Panc1 (cell line): ENCODE results near the gene SGMS1. TPM values are rescaled to one million over a fixed set of nuclear protein-coding genes. Genes with fewer than 3 reads are reported as not detected.

Experiments used
- ATAC-seq: fragments of 200-7000 bp; cut with Tn5 transposase; 2 replicates; pipeline ENCODE4 v1.9.1; 2020; ENCODE audit warnings: mild to moderate bottlenecking, moderate library complexity
- BruUV-seq: library from RNA; stranded (reverse); fragments of 400-500 nt; replicated peaks from 2 replicates; lab custom pipeline; 2021; lab: Mats Ljungman, UMichigan
- CTCF ChIA-PET: fragments of 300-600 bp; sonication (Branson Sonifier 250); formaldehyde crosslinking; loops from one replicate; lab custom pipeline; 2022; ENCODE audit warnings: antibody characterized with exemption; lab: Charles Lee
- POLR2A ChIA-PET: fragments of 300-600 bp; sonication (Branson Sonifier 250); formaldehyde crosslinking; loops from one replicate; lab custom pipeline; 2022; ENCODE audit warnings: antibody characterized with exemption; lab: Charles Lee
- DNase-seq: peaks from one replicate; pipeline ENCODE4 v3.0.0-alpha.2; 2010; ENCODE audit warnings: low read depth, low spot score
- H3K27ac ChIP-seq: 2 replicates; pipeline ENCODE4 v1.5.1; 2011; ENCODE audit warnings: mild to moderate bottlenecking, low read length, inconsistent platforms
- H3K27me3 ChIP-seq: fragments of 200-500 bp; sonication (Bioruptor generic); 2 replicates; pipeline ENCODE4 v1.6.0; 2014; ENCODE audit warnings: low read length, inconsistent platforms; ENCODE audit not compliant: control insufficient read depth, insufficient read depth
- H3K36me3 ChIP-seq: fragments of 200-500 bp; sonication (Bioruptor generic); 2 replicates; pipeline ENCODE4 v1.5.1; 2014; ENCODE audit warnings: inconsistent platforms, mild to moderate bottlenecking, low read length, moderate library complexity; ENCODE audit not compliant: control insufficient read depth, insufficient read depth
- H3K4me1 ChIP-seq: 2 replicates; pipeline ENCODE4 v1.5.1; 2011; ENCODE audit warnings: inconsistent platforms, mild to moderate bottlenecking, low read length, moderate library complexity; ENCODE audit not compliant: control insufficient read depth, insufficient read depth
- H3K4me3 ChIP-seq, 2 experiments: 2 replicates each; pipeline ENCODE4 v1.5.1; 2011 to 2012; ENCODE audit warnings: low read depth in 2 of 2, low read length in 2 of 2, mild to moderate bottlenecking in 2 of 2, inconsistent platforms in 1 of 2, moderate library complexity in 1 of 2
- H3K9me3 ChIP-seq: fragments of 200-500 bp; sonication (Bioruptor generic); 2 replicates; pipeline ENCODE4 v1.5.1; 2014; ENCODE audit warnings: low read depth, mild to moderate bottlenecking, inconsistent platforms, low read length, moderate library complexity; ENCODE audit not compliant: control insufficient read depth, insufficient read depth
- POLR2AphosphoS5 ChIP-seq: IDR thresholded peaks from 2 replicates; pipeline ENCODE4 v1.6.1; 2012; ENCODE audit warnings: mild to moderate bottlenecking, low read depth, low read length, moderate library complexity
- SIN3A ChIP-seq: IDR thresholded peaks from 2 replicates; pipeline ENCODE4 v1.6.1; 2012; ENCODE audit warnings: low read depth, mild to moderate bottlenecking, low read length, moderate library complexity, borderline replicate concordance; ENCODE audit not compliant: insufficient read depth
- TCF7L2 ChIP-seq: IDR thresholded peaks from 2 replicates; pipeline ENCODE4 v1.6.1; 2011; ENCODE audit warnings: mild to moderate bottlenecking, low read depth, low read length, inconsistent platforms
- in situ Hi-C: cut with HindIII; loops from 2 replicates; pipeline ENCODE4 v1.10.0; 2016; ENCODE audit warnings: low sequenced_read_pairs, low pct_unique_long_range_greater_than_20kb
- intact Hi-C: fragments of 100-400 bp; cut with micrococcal nuclease; formaldehyde crosslinking; loops from one replicate; pipeline ENCODE4 v1.10.0; 2022; ENCODE audit not compliant: unreplicated experiment
- total RNA-seq: library from RNA; stranded (reverse); gene quantifications from one replicate; pipeline ENCODE4 v1.2.1, GENCODE V29; 2021; ENCODE audit not compliant: unreplicated experiment
- TF ChIP-seq, protein P1 (sequence below): fragments of 450-650 bp; IDR thresholded peaks from 2 replicates; pipeline ENCODE4 v1.5.1; 2017; ENCODE audit warnings: mild to moderate bottlenecking
- TF ChIP-seq, protein P2 (sequence below), 2 experiments: IDR thresholded peaks; 2 replicates each; pipeline ENCODE4 v1.6.1; 2011 to 2012; ENCODE audit warnings: low read depth in 2 of 2, control low read depth in 1 of 2, low read length in 1 of 2, mild to moderate bottlenecking in 1 of 2, moderate library complexity in 1 of 2; ENCODE audit not compliant: insufficient read depth in 1 of 2

Gene SGMS1
- total RNA-seq, 1 experiment from 2014 or later = 22.0 TPM

DNA sequence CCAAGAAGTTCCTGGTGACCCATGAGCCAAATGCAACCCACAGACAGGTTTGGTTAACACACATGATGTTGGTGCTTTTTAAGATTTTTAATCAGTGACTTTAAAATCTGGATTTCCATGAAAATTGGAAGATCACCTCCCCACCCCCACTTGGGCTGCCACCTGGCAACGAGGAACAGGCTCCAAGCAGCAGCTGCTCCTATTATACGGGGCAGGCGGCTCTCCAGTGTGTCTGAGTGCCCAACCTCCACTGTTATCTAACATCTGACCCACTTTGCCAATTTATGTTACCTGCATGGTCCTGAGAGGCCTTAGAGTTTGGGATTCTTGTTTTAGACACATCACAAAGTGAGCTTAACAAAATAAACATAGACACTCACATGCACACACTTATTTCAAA is 56.4 kb downstream of the SGMS1 start:
- ATAC-seq = no peak
- no peaks in the 10 kb centered on the region for H3K27me3 ChIP-seq
- TF ChIP-seq, protein P1, sequence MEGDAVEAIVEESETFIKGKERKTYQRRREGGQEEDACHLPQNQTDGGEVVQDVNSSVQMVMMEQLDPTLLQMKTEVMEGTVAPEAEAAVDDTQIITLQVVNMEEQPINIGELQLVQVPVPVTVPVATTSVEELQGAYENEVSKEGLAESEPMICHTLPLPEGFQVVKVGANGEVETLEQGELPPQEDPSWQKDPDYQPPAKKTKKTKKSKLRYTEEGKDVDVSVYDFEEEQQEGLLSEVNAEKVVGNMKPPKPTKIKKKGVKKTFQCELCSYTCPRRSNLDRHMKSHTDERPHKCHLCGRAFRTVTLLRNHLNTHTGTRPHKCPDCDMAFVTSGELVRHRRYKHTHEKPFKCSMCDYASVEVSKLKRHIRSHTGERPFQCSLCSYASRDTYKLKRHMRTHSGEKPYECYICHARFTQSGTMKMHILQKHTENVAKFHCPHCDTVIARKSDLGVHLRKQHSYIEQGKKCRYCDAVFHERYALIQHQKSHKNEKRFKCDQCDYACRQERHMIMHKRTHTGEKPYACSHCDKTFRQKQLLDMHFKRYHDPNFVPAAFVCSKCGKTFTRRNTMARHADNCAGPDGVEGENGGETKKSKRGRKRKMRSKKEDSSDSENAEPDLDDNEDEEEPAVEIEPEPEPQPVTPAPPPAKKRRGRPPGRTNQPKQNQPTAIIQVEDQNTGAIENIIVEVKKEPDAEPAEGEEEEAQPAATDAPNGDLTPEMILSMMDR = no peak
- TF ChIP-seq TCF7L2 (no peak), SIN3A (no peak), POLR2AphosphoS5 (no peak)
- TF ChIP-seq, protein P2, sequence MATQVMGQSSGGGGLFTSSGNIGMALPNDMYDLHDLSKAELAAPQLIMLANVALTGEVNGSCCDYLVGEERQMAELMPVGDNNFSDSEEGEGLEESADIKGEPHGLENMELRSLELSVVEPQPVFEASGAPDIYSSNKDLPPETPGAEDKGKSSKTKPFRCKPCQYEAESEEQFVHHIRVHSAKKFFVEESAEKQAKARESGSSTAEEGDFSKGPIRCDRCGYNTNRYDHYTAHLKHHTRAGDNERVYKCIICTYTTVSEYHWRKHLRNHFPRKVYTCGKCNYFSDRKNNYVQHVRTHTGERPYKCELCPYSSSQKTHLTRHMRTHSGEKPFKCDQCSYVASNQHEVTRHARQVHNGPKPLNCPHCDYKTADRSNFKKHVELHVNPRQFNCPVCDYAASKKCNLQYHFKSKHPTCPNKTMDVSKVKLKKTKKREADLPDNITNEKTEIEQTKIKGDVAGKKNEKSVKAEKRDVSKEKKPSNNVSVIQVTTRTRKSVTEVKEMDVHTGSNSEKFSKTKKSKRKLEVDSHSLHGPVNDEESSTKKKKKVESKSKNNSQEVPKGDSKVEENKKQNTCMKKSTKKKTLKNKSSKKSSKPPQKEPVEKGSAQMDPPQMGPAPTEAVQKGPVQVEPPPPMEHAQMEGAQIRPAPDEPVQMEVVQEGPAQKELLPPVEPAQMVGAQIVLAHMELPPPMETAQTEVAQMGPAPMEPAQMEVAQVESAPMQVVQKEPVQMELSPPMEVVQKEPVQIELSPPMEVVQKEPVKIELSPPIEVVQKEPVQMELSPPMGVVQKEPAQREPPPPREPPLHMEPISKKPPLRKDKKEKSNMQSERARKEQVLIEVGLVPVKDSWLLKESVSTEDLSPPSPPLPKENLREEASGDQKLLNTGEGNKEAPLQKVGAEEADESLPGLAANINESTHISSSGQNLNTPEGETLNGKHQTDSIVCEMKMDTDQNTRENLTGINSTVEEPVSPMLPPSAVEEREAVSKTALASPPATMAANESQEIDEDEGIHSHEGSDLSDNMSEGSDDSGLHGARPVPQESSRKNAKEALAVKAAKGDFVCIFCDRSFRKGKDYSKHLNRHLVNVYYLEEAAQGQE (IDR thresholded peaks at IDR 0.05; ENCODE audit: insufficient read depth in 1 of 2, low read depth in 2 of 2, low read length in 1 of 2) = no peak
- intact Hi-C loops = no loop called here
- H3K36me3 ChIP-seq = no peaks in the 10 kb centered on the region
- POLR2A ChIA-PET = no interaction called here
- BruUV-seq = no TSS peak
- H3K4me3 ChIP-seq = no peak overlapping the region
- H3K4me1 ChIP-seq = peaks cover 5% of the 10 kb centered on the region; the same call in 1 of the 2 replicates
- H3K27ac ChIP-seq = no peak overlapping the region
- CTCF ChIA-PET = no interaction called here
- in situ Hi-C loops = no loop called here
- no peaks in the 10 kb centered on the region for H3K9me3 ChIP-seq
- DNase-seq = no peak

DNA sequence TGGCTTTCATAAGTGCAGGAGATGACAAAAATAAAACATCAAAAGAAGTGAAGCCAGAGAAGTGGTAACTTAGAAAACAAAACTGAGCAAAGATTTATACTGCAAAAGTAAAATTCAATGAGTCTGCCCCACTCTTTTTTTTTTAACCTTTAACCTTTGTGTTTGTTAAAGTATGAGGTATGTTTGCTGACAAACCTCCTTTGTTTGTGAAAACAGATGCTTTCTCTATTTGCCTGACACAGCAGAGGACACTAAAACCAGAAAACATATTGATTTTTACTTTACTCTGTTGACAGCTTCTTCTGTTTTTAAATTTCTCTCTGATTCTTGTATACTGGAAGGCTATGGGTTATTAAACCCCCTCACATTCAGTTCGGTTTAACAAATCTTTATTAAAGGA is 57.6 kb downstream of the SGMS1 start:
- Histone ChIP-seq H3K27me3 (no peaks in the 10 kb centered on the region), H3K36me3 (no peaks in the 10 kb centered on the region), H3K4me1 (peaks cover 12% of the 10 kb centered on the region), H3K4me3 (no peak overlapping the region), H3K9me3 (no peaks in the 10 kb centered on the region), H3K27ac (no peak overlapping the region)
- ATAC-seq (no peak), DNase-seq (no peak)
- BruUV-seq = no TSS peak
- POLR2A ChIA-PET = interaction anchor here (0.7 kb wide), 1 partner anchor 21 kb away, joined by 3 read pairs; no protein-coding TSS in a partner anchor
- in situ Hi-C loops = no loop called here
- intact Hi-C loops = no loop called here
- TF ChIP-seq TCF7L2 = no peak
- CTCF ChIA-PET = no interaction called here

DNA sequence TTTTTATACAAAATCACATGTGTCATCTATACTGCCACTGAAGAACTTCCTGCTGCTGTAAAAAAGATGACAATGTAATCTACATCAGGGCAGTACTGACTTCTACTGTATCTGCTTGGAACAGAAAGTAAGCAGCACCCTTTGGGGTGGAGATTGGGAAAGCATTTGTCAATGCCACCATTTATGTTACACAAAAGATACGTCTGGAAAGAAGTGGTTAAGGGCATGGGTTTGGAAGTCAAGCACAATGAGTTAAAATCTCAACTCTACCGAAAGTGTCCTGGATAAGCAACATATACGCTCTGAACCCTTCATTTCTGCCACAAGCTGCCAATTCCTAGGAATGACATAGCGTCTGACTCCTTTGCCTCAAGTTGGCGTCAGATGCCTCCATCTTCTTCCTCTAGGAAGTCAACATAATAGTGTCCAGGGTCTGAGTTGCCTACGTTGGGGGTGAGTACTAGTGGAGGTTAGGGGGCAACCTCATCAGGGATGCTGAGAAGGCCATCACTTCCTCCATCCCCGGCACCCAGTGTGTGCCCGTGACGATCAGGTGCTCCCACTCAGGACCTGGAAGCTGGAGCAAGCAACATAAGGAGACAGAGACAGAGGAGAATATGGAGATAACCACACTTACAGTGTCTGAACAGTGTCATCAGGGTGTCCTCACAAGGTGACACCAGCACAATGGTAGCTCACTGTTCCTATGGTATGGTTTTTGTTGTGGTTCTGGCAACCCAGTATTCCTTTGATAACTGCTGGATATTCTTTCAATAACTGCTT is 58.3 kb downstream of the SGMS1 start:
- DNase-seq (no peak), ATAC-seq (no peak)
- no TSS peak for BruUV-seq
- TF ChIP-seq SIN3A (no peak), TCF7L2 (no peak), POLR2AphosphoS5 (no peak)
- TF ChIP-seq, protein P2 (IDR thresholded peaks at IDR 0.05; ENCODE audit: insufficient read depth in 1 of 2, low read depth in 2 of 2, low read length in 1 of 2) = no peak
- TF ChIP-seq, protein P1 = no peak
- H3K9me3 ChIP-seq = no peaks in the 10 kb centered on the region
- POLR2A ChIA-PET = interaction anchor here (0.7 kb wide), 1 partner anchor 22 kb away, joined by 3 read pairs; no protein-coding TSS in a partner anchor
- intact Hi-C loops (no loop called here), in situ Hi-C loops (no loop called here)
- CTCF ChIA-PET = no interaction called here
- H3K4me1 ChIP-seq = peaks cover 18% of the 10 kb centered on the region
- no peaks in the 10 kb centered on the region for H3K27me3 ChIP-seq
- no peaks in the 10 kb centered on the region for H3K36me3 ChIP-seq
- H3K27ac ChIP-seq = no peak overlapping the region
- H3K4me3 ChIP-seq = no peak overlapping the region
